ENCODE data around the gene NDUFB7.

NDUFB7 gene

DNA sequence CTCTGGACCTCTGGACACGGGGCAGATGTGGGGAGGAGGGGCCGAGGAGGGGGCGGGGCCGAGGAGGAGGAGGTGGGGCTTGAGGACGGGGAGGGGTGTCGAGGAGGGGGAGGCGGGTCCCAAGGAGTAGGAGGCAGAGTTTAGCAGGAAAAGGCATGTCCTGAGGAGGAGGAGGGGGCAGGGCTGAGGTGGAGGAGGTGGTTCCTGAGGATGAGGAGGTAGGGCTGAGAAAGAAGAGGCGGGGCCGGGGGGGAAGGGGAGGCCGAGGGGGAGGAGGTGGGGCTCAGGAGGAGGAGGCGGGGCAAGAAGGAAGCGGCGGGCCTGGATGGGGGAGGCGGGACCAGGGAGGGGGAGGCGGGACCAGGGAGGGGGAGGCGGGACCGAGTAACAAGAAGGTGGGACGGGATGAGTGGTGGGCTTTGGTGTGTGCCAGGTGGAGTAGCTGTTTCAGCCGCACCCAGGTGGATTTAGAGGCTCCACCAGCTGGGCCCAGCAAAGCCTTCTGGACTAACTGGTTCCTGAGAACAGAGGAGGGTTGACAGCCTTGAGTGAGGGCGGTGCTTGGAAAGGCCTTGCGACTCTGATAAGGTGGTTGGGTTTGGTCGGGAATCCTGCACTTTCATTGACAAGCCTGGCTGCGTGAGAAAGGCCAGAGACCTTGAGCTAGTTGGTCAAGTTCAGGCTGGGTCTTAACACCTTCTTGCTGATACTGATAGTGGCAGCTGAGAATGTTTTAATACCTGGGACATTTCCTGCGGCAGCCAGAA, 34.8 kb downstream of the NDUFB7 start:
- peaks cover 9% of the 10 kb centered on the region for H3K4me1 ChIP-seq (ENCODE audit: control insufficient read depth, low read length)
- H3K4me3 ChIP-seq (ENCODE audit: low read length), result peak overlapping the region; percentile 32
- no peak overlapping the region for H3K27ac ChIP-seq (ENCODE audit: low read depth, low read length)
- peaks cover 82% of the 10 kb centered on the region for H3K79me2 ChIP-seq (ENCODE audit: control insufficient read depth, low read length)
- no peak for TF ChIP-seq EZH2phosphoT487 (IDR thresholded peaks at IDR 0.05; ENCODE audit: borderline replicate concordance, low read length)
- TF ChIP-seq, protein P1, sequence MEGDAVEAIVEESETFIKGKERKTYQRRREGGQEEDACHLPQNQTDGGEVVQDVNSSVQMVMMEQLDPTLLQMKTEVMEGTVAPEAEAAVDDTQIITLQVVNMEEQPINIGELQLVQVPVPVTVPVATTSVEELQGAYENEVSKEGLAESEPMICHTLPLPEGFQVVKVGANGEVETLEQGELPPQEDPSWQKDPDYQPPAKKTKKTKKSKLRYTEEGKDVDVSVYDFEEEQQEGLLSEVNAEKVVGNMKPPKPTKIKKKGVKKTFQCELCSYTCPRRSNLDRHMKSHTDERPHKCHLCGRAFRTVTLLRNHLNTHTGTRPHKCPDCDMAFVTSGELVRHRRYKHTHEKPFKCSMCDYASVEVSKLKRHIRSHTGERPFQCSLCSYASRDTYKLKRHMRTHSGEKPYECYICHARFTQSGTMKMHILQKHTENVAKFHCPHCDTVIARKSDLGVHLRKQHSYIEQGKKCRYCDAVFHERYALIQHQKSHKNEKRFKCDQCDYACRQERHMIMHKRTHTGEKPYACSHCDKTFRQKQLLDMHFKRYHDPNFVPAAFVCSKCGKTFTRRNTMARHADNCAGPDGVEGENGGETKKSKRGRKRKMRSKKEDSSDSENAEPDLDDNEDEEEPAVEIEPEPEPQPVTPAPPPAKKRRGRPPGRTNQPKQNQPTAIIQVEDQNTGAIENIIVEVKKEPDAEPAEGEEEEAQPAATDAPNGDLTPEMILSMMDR (IDR thresholded peaks at IDR 0.05; ENCODE audit: low read depth, low read length, poor library complexity, severe bottlenecking), result no peak
- H3K4me2 ChIP-seq (ENCODE audit: low read length), result peak overlapping the region; percentile 49; the same call in 1 of the 2 replicates
- H3K36me3 ChIP-seq (ENCODE audit: control insufficient read depth, low read length), result peaks cover 8% of the 10 kb centered on the region
- H3K9me3 ChIP-seq (ENCODE audit: control insufficient read depth, insufficient read depth, low read length), result no peaks in the 10 kb centered on the region
- H3K9me2 ChIP-seq (replicated peaks; ENCODE audit: control insufficient read depth, low read length), result no peaks in the 10 kb centered on the region
- no peaks in the 10 kb centered on the region for H3K27me3 ChIP-seq (ENCODE audit: control insufficient read depth, low read length)
- H3F3A ChIP-seq (ENCODE audit: control insufficient read depth, insufficient read depth), result peaks cover 4% of the 10 kb centered on the region; the same call in 1 of the 2 replicates
- H4K20me1 ChIP-seq (ENCODE audit: control insufficient read depth, insufficient read depth, low read depth, low read length), result peaks cover 4% of the 10 kb centered on the region; the same call in 1 of the 2 replicates

DNA sequence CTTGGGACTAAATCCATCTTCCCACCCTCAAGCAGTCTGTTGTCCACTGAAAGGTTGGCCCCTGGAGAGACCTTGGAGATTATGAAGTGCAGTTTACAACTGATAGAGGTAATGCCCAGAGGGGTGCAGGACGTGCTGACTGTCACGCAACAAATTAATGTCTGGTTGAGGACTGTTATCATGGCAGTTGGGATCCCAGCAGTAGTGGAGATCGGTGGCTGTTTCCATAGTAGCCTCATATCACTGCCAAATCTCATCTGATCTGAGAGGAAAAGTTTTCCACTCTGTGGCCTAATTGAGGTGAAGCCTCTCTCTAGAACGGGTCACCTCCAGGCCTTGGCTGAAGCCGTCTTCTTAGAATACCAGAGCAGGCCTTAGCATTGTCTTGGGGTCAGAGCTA, 38.4 kb downstream of the NDUFB7 start:
- H3K4me2 ChIP-seq (ENCODE audit: low read length), result no peak overlapping the region
- no peaks in the 10 kb centered on the region for H3K27me3 ChIP-seq (ENCODE audit: control insufficient read depth, low read length)
- TF ChIP-seq, protein P1 (IDR thresholded peaks at IDR 0.05; ENCODE audit: low read depth, low read length, poor library complexity, severe bottlenecking), result no peak
- no peak for TF ChIP-seq EZH2phosphoT487 (IDR thresholded peaks at IDR 0.05; ENCODE audit: borderline replicate concordance, low read length)
- H4K20me1 ChIP-seq (ENCODE audit: control insufficient read depth, insufficient read depth, low read depth, low read length), result peaks cover 7% of the 10 kb centered on the region; the same call in 1 of the 2 replicates
- no peaks in the 10 kb centered on the region for H3K9me2 ChIP-seq (replicated peaks; ENCODE audit: control insufficient read depth, low read length)
- H3K9me3 ChIP-seq (ENCODE audit: control insufficient read depth, insufficient read depth, low read length), result no peaks in the 10 kb centered on the region
- peaks cover 28% of the 10 kb centered on the region for H3K4me1 ChIP-seq (ENCODE audit: control insufficient read depth, low read length)
- H3K36me3 ChIP-seq (ENCODE audit: control insufficient read depth, low read length), result peaks cover 18% of the 10 kb centered on the region
- H3K4me3 ChIP-seq (ENCODE audit: low read length), result no peak overlapping the region
- H3F3A ChIP-seq (ENCODE audit: control insufficient read depth, insufficient read depth), result peaks cover 4% of the 10 kb centered on the region; the same call in 1 of the 2 replicates
- H3K79me2 ChIP-seq (ENCODE audit: control insufficient read depth, low read length), result peaks cover 79% of the 10 kb centered on the region
- H3K27ac ChIP-seq (ENCODE audit: low read depth, low read length), result no peak overlapping the region

DNA sequence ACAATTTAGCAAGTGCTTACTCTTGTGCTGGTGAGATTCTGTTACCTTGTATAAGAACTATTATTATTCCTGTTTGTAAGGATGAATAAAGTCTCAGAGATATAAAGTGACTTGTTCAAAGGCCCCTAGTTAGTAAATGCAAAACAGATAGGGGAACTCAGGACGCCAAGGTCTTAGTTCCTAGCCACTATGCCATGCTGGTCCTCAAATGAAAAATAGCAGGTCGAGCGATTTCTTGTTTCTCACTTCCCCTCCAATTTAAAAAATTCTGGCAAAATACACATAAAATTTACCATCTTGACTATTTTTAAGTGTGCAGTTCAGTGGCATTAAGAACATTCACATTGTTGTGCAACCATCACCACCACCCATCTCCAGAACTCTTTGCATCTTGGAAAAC, 41.4 kb downstream of the NDUFB7 start:
- Histone ChIP-seq H3K27ac (ENCODE audit: low read depth, low read length) (no peak overlapping the region), H3F3A (ENCODE audit: control insufficient read depth, insufficient read depth) (peaks cover 2% of the 10 kb centered on the region), H3K9me2 (replicated peaks; ENCODE audit: control insufficient read depth, low read length) (no peaks in the 10 kb centered on the region), H4K20me1 (ENCODE audit: control insufficient read depth, insufficient read depth, low read depth, low read length) (peaks cover 3% of the 10 kb centered on the region; the same call in 1 of the 2 replicates), H3K36me3 (ENCODE audit: control insufficient read depth, low read length) (peaks cover 18% of the 10 kb centered on the region), H3K4me1 (ENCODE audit: control insufficient read depth, low read length) (peaks cover 28% of the 10 kb centered on the region), H3K27me3 (ENCODE audit: control insufficient read depth, low read length) (no peaks in the 10 kb centered on the region), H3K79me2 (ENCODE audit: control insufficient read depth, low read length) (peaks cover 53% of the 10 kb centered on the region), H3K4me3 (ENCODE audit: low read length) (peak overlapping the region; percentile 93), H3K4me2 (ENCODE audit: low read length) (peak overlapping the region; percentile 81), H3K9me3 (ENCODE audit: control insufficient read depth, insufficient read depth, low read length) (no peaks in the 10 kb centered on the region)
- TF ChIP-seq, protein P1 (IDR thresholded peaks at IDR 0.05; ENCODE audit: low read depth, low read length, poor library complexity, severe bottlenecking), result no peak
- TF ChIP-seq EZH2phosphoT487 (IDR thresholded peaks at IDR 0.05; ENCODE audit: borderline replicate concordance, low read length), result no peak

Data from DOHH2 (cell line).